Measurements from ENCODE around the gene MEAF6. TPM values are rescaled to one million over a fixed set of nuclear protein-coding genes. Genes with fewer than 3 reads are reported as not detected.

The MEAF6 gene
- total RNA-seq, 1 donor from 2014 or later, result 79.9 TPM

GRCh38 chr1:37448691-37449417 lies 65.7 kb downstream of the MEAF6 start:
- Mint-ChIP-seq H3K4me1 (ENCODE audit: unreplicated experiment) (no peaks in the 10 kb centered on the region), H3K27ac (no peak overlapping the region), H3K27me3 (peaks cover 35% of the 10 kb centered on the region), H3K36me3 (no peaks in the 10 kb centered on the region), H3K4me3 (no peak overlapping the region), H3K9me3 (no peaks in the 10 kb centered on the region)
- TF ChIP-seq CTCF (conservative IDR thresholded peaks at IDR 0.05), result no peak
- no peak for DNase-seq (ENCODE audit: extremely low spot score, unreplicated experiment)

GRCh38 chr1:37448185-37448584 lies 66.4 kb downstream of the MEAF6 start:
- DNase-seq (ENCODE audit: extremely low spot score, unreplicated experiment), result no peak
- H3K9me3 Mint-ChIP-seq, result no peaks in the 10 kb centered on the region
- no peak overlapping the region for H3K27ac Mint-ChIP-seq
- no peaks in the 10 kb centered on the region for H3K4me1 Mint-ChIP-seq (ENCODE audit: unreplicated experiment)
- no peak overlapping the region for H3K4me3 Mint-ChIP-seq
- peaks cover 41% of the 10 kb centered on the region for H3K27me3 Mint-ChIP-seq
- TF ChIP-seq CTCF (conservative IDR thresholded peaks at IDR 0.05), result no peak
- H3K36me3 Mint-ChIP-seq, result no peaks in the 10 kb centered on the region

- no peak for TF ChIP-seq CTCF (conservative IDR thresholded peaks at IDR 0.05)
- Mint-ChIP-seq H3K27ac (no peak overlapping the region), H3K36me3 (no peaks in the 10 kb centered on the region), H3K4me1 (ENCODE audit: unreplicated experiment) (no peaks in the 10 kb centered on the region), H3K27me3 (peaks cover 51% of the 10 kb centered on the region), H3K4me3 (no peak overlapping the region), H3K9me3 (no peaks in the 10 kb centered on the region)
- no peak for DNase-seq (ENCODE audit: extremely low spot score, unreplicated experiment)
These were observed 67.7 kb downstream of the MEAF6 start for GRCh38 chr1:37446874-37447273.

- H3K27ac Mint-ChIP-seq, result no peak overlapping the region
- H3K27me3 Mint-ChIP-seq, result peaks cover 55% of the 10 kb centered on the region
- no peaks in the 10 kb centered on the region for H3K4me1 Mint-ChIP-seq (ENCODE audit: unreplicated experiment)
- no peaks in the 10 kb centered on the region for H3K36me3 Mint-ChIP-seq
- H3K9me3 Mint-ChIP-seq, result no peaks in the 10 kb centered on the region
- TF ChIP-seq CTCF (conservative IDR thresholded peaks at IDR 0.05), result no peak
- no peak overlapping the region for H3K4me3 Mint-ChIP-seq
- DNase-seq (ENCODE audit: extremely low spot score, unreplicated experiment), result no peak
These were observed 71.9 kb downstream of the MEAF6 start for GRCh38 chr1:37442644-37443043.

Small RNA genes within 50 kb of the gene (microRNA-seq; reads per million reads assigned to microRNA genes)
- gene MIR5581 (0.83 reads per million), gene MIR6732 (not detected)

Other genes with a start within 250 kb of the MEAF6 start
- 6.0 and 18.3 TPM in 2 replicates for gene ZC3H12A, start 40.2 kb downstream of the MEAF6 start, total RNA-seq (ENCODE audit: low replicate concordance)
- 18.2 and 23.4 TPM in 2 replicates for gene SNIP1, start 39.5 kb upstream of the MEAF6 start, total RNA-seq (ENCODE audit: low replicate concordance)
- gene DNALI1, start 42.2 kb upstream of the MEAF6 start, total RNA-seq (ENCODE audit: low replicate concordance), result 11.6 and 40.8 TPM in 2 replicates
- gene GNL2, start 81.2 kb upstream of the MEAF6 start, total RNA-seq (ENCODE audit: low replicate concordance), result 52.4 and 55.1 TPM in 2 replicates
- gene RSPO1, start 120.1 kb upstream of the MEAF6 start, total RNA-seq (ENCODE audit: low replicate concordance), result 0.26 and 1.4 TPM in 2 replicates
- 13.3 and 35.1 TPM in 2 replicates for gene CDCA8, start 177.8 kb upstream of the MEAF6 start, total RNA-seq (ENCODE audit: low replicate concordance)